ENCODE data around the gene GCKR. TPM values are rescaled to one million over a fixed set of nuclear protein-coding genes. Genes with fewer than 3 reads are reported as not detected.

The GCKR gene, protein sequence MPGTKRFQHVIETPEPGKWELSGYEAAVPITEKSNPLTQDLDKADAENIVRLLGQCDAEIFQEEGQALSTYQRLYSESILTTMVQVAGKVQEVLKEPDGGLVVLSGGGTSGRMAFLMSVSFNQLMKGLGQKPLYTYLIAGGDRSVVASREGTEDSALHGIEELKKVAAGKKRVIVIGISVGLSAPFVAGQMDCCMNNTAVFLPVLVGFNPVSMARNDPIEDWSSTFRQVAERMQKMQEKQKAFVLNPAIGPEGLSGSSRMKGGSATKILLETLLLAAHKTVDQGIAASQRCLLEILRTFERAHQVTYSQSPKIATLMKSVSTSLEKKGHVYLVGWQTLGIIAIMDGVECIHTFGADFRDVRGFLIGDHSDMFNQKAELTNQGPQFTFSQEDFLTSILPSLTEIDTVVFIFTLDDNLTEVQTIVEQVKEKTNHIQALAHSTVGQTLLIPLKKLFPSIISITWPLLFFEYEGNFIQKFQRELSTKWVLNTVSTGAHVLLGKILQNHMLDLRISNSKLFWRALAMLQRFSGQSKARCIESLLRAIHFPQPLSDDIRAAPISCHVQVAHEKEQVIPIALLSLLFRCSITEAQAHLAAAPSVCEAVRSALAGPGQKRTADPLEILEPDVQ
- 0.32 and 0.36 TPM in 2 replicates for total RNA-seq

DNA sequence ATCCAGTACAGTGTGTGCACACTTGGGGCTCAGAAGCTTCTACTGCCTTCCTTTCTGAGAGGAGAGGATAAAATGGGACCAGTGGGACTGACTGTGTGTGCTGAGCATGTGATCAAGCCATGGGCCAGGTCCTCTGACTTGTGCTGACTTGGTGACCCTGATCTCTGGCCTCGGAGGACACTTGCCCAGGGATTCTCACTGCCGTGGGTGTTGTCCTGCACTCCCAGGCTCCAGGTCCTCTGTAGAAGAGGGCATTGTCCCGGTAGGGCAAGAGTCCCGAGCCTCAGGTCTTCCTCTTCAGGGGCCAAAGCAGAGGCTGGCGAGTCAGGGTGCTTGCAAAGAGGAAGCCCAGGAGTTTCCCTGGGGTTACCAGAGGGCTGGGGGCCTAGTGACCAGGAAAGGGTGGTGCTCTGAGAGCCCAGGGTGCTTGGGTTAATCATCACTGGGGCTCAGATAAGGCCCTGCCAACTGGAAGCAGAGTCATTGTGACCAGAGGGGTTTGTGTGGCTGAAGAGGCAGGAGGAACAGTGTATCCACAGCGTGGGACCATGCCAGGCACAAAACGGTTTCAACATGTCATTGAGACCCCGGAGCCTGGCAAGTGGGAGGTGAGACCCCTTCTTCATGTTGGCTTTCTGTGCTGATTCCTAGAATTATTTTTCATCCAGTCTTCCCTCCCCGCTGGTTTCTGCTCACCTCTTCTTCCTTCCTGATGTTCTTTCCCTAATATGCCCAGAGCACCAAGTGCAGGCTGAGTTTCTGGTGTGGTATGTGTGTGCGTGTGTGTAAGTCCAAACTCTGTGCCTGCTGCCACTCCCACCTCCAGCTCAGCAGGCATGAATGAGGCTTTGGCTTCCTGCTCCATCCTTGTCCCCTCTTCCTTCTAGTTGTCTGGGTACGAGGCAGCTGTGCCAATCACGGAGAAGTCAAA, at the start of gene GCKR:
GCKR (plus strand) TSS at position 483 of the 931 bp plus-strand sequence; CDS start at position 549, 66 bp downstream.

DNA sequence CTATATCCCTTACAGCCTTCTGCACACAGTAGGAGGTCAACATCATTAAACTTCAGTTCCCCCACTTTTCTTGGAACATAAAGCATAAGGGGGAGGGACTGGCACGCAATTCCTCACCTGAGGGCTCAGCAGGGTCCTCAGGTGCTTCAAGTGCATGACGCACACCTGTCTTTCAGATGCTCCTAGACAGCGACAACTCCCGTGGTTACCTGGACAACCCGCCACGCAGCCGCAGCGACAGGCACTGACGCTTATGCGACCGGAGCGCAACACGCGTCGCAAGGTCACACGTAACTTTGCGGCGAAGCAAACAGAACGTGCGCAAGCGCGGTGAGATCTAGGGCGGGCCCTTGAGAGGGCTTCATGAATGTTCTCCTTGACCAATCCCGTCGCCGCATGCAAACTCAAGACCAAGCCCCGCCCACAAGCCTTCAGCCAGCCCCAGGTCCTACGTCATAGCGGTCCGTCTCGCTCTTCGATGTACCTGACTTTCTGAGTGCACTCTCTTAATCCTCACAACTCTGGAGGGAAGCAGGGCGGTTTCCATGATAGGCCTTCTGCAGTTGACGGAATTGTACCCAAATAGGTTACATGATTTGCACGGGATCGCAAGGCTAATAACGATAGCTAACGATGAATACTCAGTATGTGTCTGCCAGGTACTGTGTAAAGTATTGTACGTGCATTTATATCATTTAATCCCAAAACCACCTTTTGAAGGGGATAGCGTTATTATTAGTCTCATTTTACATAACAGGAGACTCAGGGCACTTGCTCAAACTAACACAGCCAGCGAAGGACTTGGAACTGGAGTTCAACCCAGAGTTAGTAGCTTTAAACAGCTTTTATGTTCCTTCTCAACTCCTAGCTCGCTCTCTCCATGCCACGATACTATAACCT, 6.9 kb upstream of the GCKR start, which contains the start of gene IFT172:
IFT172 (minus strand) TSS at position 246 of the 900 bp plus-strand sequence; CDS start at position 156, 90 bp downstream.

DNA sequence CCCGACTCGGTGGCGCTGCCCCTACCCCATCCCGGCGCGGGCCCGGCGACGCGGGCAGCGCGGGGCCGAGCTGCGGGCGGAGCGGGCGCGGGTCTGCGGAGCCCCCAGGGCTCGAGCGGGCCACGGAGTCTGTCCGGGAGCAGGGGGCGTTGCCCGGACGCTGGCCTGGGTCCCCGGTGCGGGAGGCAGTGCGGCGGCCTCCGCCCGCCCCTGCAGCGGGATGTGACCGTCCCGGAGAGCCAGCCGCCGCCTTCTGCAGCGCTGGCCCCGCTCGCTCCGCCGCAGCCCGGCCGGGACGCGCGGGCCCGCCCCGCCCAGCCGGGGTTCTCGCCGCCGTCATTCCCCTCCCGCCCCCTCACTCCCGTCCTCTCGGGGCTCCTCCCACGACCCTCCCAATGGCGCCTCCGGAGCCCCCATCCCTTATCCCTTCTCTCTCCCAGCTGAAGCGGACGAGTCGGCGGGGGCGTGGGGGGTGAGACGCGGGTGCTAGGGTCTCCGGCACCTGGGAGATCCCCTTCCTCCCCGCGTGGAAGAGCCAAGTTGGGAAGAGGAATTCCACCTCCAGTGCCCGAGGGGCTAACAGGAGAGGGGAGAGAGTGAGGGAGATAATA, 1.6 kb upstream of the GCKR start, which contains the start of gene FNDC4:
FNDC4 (minus strand) TSS at position 257 of the 611 bp plus-strand sequence. CDS start 521 bp downstream, outside the sequence.

Small RNAs within 50 kb of the gene (small RNA-seq; reads per million reads assigned to genes)
- not detected for gene RNU6-986P

Other genes with a start within 250 kb of the GCKR start
- gene SLC30A3, start 233.8 kb upstream of the GCKR start, total RNA-seq: not detected in 2 replicates
- gene DNAJC5G, start 221.4 kb upstream of the GCKR start, total RNA-seq: not detected in 2 replicates
- not detected in 2 replicates for gene TRIM54, start 214.4 kb upstream of the GCKR start, total RNA-seq
- gene UCN, start 188.4 kb upstream of the GCKR start, total RNA-seq: 0.81 and 0.85 TPM in 2 replicates
- 75.6 and 80.8 TPM in 2 replicates for gene MPV17, start 173.7 kb upstream of the GCKR start, total RNA-seq
- 29.7 and 32.4 TPM in 2 replicates for gene GTF3C2, start 140.1 kb upstream of the GCKR start, total RNA-seq
- 27.8 and 29.9 TPM in 2 replicates for gene EIF2B4, start 126.5 kb upstream of the GCKR start, total RNA-seq
- gene SNX17, start 126.2 kb upstream of the GCKR start, total RNA-seq: 161 and 169 TPM in 2 replicates
- 11.8 and 14.1 TPM in 2 replicates for gene ZNF513, start 116.1 kb upstream of the GCKR start, total RNA-seq
- gene PPM1G, start 87.2 kb upstream of the GCKR start, total RNA-seq: 47.4 and 47.6 TPM in 2 replicates
- 119 and 130 TPM in 2 replicates for gene NRBP1, start 68.2 kb upstream of the GCKR start, total RNA-seq
- gene KRTCAP3, start 54.5 kb upstream of the GCKR start, total RNA-seq: 0.32 TPM in 1 of 2 replicates, not detected in the other
- gene IFT172, start 7.1 kb upstream of the GCKR start, total RNA-seq: 21.6 and 32.0 TPM in 2 replicates
- 13.1 and 17.1 TPM in 2 replicates for gene FNDC4, start 1.6 kb upstream of the GCKR start, total RNA-seq
- gene ZNF512, start 86.2 kb downstream of the GCKR start, total RNA-seq: 34.4 and 38.7 TPM in 2 replicates
- gene CCDC121, start 132.2 kb downstream of the GCKR start, total RNA-seq: 0.81 and 0.85 TPM in 2 replicates
- gene GPN1, start 132.2 kb downstream of the GCKR start, total RNA-seq: 26.1 and 27.6 TPM in 2 replicates
- gene SUPT7L, start 166.8 kb downstream of the GCKR start, total RNA-seq: 28.5 and 43.3 TPM in 2 replicates
- gene SLC4A1AP, start 167.1 kb downstream of the GCKR start, total RNA-seq: 25.6 and 26.0 TPM in 2 replicates